H1 (cell line): ENCODE results near the gene TAC4. TPM values are rescaled to one million over a fixed set of nuclear protein-coding genes. Genes with fewer than 3 reads are reported as not detected.

Source experiments
- GABPA ChIP-seq: IDR thresholded peaks from 2 replicates; pipeline ENCODE4 v1.6.1; 2011; ENCODE audit warnings: mild to moderate bottlenecking, low read length, moderate library complexity, borderline replicate concordance; ENCODE audit not compliant: insufficient read depth
- GTF2F1 ChIP-seq: IDR thresholded peaks from 2 replicates; pipeline ENCODE4 v1.6.1; 2012; ENCODE audit warnings: low read depth, low read length, improper control_type of control experiment, borderline replicate concordance
- HDAC6 ChIP-seq: IDR thresholded peaks from one replicate; pipeline ENCODE4 v1.7.1; 2012; ENCODE audit warnings: low read depth, mild to moderate bottlenecking, inconsistent platforms, low read length, moderate library complexity
- SIN3A ChIP-seq, 2 experiments: IDR thresholded peaks in 1 of 2; conservative IDR thresholded peaks in 1 of 2; 2 replicates each; pipeline ENCODE4 v1.6.1; 2011 to 2012; ENCODE audit warnings: low read length in 2 of 2, improper control_type of control experiment in 1 of 2, low read depth in 1 of 2, mild to moderate bottlenecking in 1 of 2
- polyA plus RNA-seq, 7 experiments: library from polyadenylated mRNA; depleted of rRNA in 3 of 7; stranded (reverse) in 5 of 7; unstranded in 2 of 7; fragments of >200 nt in 5 of 7; fragments of 200-250 nt in 2 of 7; gene quantifications; 1 replicate in 5 of 7; 2 replicates in 1 of 7; 4 replicates in 1 of 7; pipeline versions ENCODE4 v1.2.1 to v1.2.3, GENCODE V29; 2011 to 2013; ENCODE audit warnings: missing spikeins in 2 of 7, mixed read lengths in 2 of 7
- total RNA-seq: library from RNA; stranded (reverse); fragmentation: NEBNext Ultra II Directional; extraction: Animal tissue kit (Norgen Biotek cat#: 25700); gene quantifications from 2 replicates; pipeline ENCODE4 v1.2.1, GENCODE V29; 2021

TAC4 gene
- total and polyA plus RNA-seq, 2 of the 8 experiments (the other 6 are each of a cell fraction or from before 2014, with no cell fraction given): 0.15 TPM; not detected in 1

DNA sequence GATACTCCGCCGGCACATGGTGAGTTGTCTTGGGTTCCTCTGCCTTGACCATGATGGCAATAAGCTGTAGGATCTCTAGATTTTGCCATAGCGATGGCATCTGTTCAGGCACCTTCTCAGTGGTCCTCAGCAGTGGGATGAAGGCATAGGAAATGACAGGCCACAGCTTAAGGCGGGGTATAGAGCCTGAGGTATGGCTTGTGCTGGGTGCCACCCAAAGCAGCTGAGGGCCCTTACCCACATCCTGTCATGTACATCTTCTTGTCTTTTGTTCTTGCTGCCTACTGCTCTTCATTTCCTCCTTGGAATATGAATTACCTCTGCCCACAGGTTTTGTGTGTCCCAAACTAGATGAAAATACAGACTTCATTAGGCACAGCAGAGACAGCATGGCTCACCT is 29.9 kb downstream of the TAC4 start (continued):
- TF ChIP-seq HDAC6 (no peak), SIN3A (conservative IDR thresholded peaks at IDR 0.05 in 1 of 2, IDR thresholded peaks at IDR 0.05 in 1 of 2; ENCODE audit: low read depth in 1 of 2, low read length in 2 of 2) (no peak), GTF2F1 (no peak), GABPA (no peak)
